Tibial nerve (tissue), 4 donors: ENCODE results near the gene DNAAF5.

ENCODE experiments used
- EP300 ChIP-seq, 2 donors: sonication (generic); formaldehyde crosslinking; IDR thresholded peaks; one replicate each; pipeline ENCODE4 v1.6.1; 2017; ENCODE audit warnings: antibody characterized with exemption in 2 of 2, mild to moderate bottlenecking in 1 of 2
- POLR2A ChIP-seq, 2 donors: fragments of 450-650 bp; IDR thresholded peaks; one replicate each; pipeline ENCODE4 v1.6.1; 2017; ENCODE audit warnings: antibody characterized with exemption in 2 of 2, mild to moderate bottlenecking in 2 of 2, moderate library complexity in 2 of 2
- TF ChIP-seq, protein P1 (sequence below), 5 experiments: fragments of 200-600 bp in 3 of 5; fragments of 450-650 bp in 2 of 5; sonication (generic) in 3 of 5; IDR thresholded peaks; one replicate each; pipeline ENCODE4 v1.5.1; 2016 to 2019; ENCODE audit warnings: antibody characterized with exemption in 5 of 5, mild to moderate bottlenecking in 3 of 5, moderate library complexity in 2 of 5

GRCh38 chr7:730501-731439 is 4.3 kb downstream of the DNAAF5 start:
- TF ChIP-seq, protein P1, sequence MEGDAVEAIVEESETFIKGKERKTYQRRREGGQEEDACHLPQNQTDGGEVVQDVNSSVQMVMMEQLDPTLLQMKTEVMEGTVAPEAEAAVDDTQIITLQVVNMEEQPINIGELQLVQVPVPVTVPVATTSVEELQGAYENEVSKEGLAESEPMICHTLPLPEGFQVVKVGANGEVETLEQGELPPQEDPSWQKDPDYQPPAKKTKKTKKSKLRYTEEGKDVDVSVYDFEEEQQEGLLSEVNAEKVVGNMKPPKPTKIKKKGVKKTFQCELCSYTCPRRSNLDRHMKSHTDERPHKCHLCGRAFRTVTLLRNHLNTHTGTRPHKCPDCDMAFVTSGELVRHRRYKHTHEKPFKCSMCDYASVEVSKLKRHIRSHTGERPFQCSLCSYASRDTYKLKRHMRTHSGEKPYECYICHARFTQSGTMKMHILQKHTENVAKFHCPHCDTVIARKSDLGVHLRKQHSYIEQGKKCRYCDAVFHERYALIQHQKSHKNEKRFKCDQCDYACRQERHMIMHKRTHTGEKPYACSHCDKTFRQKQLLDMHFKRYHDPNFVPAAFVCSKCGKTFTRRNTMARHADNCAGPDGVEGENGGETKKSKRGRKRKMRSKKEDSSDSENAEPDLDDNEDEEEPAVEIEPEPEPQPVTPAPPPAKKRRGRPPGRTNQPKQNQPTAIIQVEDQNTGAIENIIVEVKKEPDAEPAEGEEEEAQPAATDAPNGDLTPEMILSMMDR (IDR thresholded peaks at IDR 0.05) = no peak
- TF ChIP-seq POLR2A (IDR thresholded peaks at IDR 0.05) (no peak), EP300 (IDR thresholded peaks at IDR 0.05) (no peak)
